ENCODE measurements around the gene FOXC2.
A peak's percentile ranks its signal among the peaks of the same experiment; 100 is the strongest.

FOXC2 gene

DNA sequence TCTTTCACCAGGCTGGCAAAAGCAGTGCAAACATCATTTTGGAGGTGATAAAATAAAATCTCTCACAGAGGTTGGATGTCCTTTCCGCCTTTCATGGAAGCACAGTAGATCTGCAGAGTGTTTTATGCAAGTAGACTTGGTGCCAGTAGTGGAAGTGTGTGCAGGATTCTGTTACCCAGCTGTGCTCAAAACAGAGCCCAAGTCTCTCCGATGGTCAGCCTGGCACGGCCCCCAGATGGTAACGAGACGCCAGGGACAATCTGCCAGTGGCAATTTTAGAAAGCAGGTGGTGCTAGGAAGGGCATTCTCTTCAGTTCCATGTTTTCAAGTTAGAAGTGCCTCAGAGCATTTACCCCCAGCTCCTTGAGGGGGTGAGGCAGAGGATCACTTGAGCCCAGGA lies 10.1 kb upstream of the FOXC2 start:
- no peak for DNase-seq (ENCODE audit: low read depth, low spot score)

GRCh38 chr16:86557587-86557986 lies 9.0 kb upstream of the FOXC2 start:
- no peak for DNase-seq (ENCODE audit: low read depth, low spot score)

GRCh38 chr16:86558355-86559193 lies 8.1 kb upstream of the FOXC2 start:
- DNase-seq (ENCODE audit: low read depth, low spot score) = no peak

GRCh38 chr16:86559802-86560305 lies 6.8 kb upstream of the FOXC2 start:
- DNase-seq (ENCODE audit: low read depth, low spot score) = no peak

DNA sequence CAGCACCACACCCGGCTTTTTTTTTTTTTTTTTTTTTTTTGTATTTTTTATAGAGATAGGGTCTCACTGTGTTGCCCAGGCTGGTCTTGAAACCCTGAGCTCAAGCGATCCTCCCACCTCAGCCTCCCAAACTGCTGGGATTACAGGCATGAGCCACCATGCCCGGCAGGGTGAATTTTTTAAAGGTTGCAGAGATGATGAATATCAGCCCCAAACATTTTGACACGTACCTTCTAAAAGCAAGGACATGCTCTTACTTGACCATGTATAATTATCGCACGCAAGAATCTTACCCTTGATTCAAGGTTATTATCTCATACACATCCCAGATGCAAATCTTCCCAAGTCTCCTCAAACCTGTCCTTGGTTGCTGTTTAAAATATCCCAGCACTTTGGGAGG lies 4.3 kb upstream of the FOXC2 start:
- DNase-seq (ENCODE audit: low read depth, low spot score) = no peak

- peak; percentile 97 for DNase-seq (ENCODE audit: low read depth, low spot score)
These were observed 2.9 kb upstream of the FOXC2 start for GRCh38 chr16:86563469-86564345.

DNA sequence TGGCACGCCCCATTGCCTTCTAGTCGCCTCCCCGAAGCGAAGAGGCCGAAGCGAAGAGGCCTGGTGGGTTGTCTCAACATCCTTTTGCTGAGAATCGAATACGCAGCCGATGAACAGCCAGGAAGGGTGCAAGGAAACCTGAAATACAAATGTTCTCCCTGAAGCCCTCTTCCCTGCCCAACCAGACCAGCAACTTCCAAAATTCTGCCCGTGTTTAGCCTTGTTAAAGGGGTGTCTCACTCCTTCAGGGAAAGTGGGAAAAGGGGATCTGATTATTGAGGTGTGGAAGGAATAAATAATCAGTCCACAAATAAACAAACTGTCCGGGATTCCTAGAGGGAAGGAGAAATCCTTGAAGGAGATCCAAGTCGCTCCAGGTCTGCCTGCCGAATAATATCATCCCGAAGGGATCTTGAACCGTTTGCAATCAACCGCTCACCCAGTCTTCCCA lies 1.4 kb upstream of the FOXC2 start:
- DNase-seq (ENCODE audit: low read depth, low spot score) = no peak

GRCh38 chr16:86565644-86566511 lies 751 bp upstream of the FOXC2 start:
- no peak for DNase-seq (ENCODE audit: low read depth, low spot score)

GRCh38 chr16:86566966-86567700 lies 504 bp downstream of the FOXC2 start:
- DNase-seq (ENCODE audit: low read depth, low spot score) = peak; percentile 74

DNA sequence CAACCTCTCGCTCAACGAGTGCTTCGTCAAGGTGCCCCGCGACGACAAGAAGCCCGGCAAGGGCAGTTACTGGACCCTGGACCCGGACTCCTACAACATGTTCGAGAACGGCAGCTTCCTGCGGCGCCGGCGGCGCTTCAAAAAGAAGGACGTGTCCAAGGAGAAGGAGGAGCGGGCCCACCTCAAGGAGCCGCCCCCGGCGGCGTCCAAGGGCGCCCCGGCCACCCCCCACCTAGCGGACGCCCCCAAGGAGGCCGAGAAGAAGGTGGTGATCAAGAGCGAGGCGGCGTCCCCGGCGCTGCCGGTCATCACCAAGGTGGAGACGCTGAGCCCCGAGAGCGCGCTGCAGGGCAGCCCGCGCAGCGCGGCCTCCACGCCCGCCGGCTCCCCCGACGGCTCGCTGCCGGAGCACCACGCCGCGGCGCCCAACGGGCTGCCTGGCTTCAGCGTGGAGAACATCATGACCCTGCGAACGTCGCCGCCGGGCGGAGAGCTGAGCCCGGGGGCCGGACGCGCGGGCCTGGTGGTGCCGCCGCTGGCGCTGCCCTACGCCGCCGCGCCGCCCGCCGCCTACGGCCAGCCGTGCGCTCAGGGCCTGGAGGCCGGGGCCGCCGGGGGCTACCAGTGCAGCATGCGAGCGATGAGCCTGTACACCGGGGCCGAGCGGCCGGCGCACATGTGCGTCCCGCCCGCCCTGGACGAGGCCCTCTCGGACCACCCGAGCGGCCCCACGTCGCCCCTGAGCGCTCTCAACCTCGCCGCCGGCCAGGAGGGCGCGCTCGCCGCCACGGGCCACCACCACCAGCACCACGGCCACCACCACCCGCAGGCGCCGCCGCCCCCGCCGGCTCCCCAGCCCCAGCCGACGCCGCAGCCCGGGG lies 1.3 kb downstream of the FOXC2 start:
- no peak for DNase-seq (ENCODE audit: low read depth, low spot score)

GRCh38 chr16:86568677-86569623 lies 2.3 kb downstream of the FOXC2 start:
- no peak for DNase-seq (ENCODE audit: low read depth, low spot score)

DNA sequence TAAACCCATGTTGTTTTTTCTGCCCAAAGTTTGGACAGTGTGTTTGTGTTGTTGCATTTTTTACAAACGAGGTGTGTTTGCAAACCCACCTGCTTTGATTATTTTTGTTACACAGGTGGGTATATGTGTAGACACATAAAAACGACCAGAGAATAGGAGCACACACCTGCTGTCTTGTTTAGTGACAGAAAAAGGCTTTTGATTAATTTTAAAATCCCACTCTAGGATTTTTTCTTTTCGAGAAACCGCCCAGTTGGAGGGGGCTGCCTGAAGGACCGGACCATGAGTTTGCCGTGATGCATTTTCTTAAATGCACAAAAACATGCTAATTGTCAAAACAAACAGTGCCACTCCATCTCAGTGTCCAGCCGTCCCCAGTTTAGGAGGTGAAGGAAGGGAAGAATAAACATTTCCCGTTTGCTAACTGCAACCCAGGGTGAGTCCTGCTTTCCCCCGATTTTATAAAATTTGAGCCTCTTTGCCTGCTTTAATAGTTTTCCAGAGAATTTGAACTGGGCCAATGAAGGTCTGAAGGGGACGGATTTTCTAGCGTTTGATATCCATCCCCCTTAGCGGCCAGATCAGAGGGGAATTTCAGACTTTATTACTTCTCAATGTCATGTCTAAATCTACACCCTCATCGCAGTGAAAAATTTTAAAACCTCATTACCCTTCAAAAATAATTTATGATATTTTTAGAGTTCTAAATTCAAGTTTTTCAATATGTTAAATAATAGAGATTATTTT lies 3.2 kb downstream of the FOXC2 start:
- no peak for DNase-seq (ENCODE audit: low read depth, low spot score)

DNA sequence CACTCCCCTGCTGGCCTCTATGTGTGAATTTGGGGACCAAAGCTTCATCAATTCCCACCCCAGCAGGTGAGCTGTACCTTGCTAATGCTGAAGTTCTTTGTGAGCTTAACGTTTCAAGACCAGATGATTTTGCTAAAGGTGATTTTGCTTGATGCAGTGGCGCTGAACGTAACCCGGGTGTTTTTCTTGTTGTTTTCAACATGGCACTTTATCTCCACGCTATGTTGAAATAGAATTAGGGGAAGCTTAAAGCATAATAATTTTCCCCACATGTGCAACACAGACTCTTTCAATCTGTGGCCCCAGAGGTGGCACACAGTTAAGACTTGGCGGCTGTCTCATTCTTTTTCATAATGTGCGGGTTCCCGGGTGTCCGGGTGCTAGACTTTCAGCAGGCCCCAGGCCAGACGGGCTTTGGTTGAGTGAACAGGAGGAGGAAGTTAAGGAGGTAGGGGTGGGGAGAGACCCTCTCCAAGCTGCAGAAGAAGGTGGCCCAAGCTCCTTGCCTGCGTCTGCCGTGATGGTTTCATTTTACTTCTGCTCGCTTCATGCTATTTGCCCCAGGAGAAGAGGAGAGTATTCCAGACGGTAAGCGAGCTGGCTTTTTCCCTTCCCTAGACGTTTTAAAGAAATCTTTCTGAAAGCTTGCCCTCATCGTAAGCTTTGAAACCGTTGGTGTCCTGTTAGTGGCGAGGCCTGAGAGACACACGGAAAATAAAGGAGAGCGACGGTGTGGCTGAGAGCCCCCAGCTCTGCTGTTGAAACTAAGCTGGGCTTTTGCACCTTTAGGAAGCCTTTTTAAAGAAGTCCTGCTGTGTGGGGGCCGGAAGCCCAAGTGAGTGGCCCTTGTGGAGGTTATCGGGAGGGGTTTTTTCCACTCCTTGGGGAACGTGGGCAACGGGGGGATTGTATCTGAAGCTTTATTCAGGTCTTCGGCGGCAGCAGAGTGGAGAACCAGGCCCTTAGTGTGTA lies 4.2 kb downstream of the FOXC2 start:
- no peak for DNase-seq (ENCODE audit: low read depth, low spot score)

GRCh38 chr16:86571530-86571915 lies 4.9 kb downstream of the FOXC2 start:
- no peak for DNase-seq (ENCODE audit: low read depth, low spot score)

DNA sequence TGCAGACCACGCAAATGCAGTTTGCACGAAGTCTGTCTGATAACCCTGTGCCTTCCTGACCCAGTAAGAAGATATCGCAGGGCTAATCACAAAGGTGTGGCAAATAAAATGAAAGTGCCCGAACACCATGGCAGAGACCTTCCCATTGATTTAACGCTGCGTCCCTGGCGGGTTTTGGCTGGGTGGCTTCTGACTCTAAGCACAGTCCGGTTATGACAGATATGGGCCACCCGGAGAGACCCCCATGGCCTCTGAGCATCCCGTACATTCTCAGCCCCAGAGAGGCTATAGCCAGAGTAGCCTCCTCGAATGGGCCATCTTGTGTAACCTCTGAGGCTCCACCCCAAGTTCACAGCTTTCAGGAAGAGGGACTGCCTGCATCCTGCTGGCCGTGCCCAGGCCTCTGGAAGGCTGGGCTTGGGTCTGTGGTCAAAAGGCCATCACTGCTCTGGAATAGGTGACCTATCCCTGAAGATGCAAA lies 5.5 kb downstream of the FOXC2 start:
- no peak for DNase-seq (ENCODE audit: low read depth, low spot score)

DNA sequence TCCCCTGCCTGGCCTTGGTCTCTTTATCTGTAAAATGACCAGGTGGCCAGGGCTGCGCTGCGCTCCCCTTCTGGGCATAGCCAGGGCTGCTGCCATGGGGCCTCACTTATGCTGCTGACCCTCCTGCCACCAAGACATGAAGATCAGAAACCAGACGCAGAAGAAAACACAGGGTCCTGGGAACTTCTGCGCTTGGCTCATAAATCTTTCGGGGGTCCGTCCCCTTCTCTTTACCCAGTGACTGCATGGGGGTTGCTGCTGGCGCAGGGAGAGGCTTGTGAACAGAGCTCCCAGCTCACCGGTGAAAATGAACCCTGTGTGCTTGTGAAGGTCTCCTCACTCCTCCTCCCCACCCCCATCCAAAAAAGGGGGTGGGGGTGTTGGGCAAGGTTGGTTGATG lies 6.0 kb downstream of the FOXC2 start:
- no peak for DNase-seq (ENCODE audit: low read depth, low spot score)

DNA sequence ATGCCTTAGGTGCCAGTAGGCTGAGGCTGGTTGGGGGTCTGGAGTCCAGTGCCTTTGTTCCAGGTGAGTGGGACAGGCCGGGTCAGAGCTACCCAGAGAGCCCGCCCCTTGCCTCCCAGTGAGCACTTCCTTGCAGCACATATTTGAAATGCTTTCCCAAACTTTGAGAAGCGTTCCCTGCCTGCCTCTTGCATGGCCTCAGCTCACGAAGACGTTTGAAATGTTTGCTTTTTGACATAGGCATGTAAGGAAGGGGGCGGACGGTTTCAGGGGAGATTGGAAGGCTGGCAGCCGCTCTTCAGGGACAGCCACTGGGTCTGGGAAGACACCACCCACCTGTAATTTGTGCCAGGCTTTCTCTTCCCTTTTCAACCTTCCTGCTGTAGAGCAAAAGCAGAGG lies 6.6 kb downstream of the FOXC2 start:
- peak; percentile 51 for DNase-seq (ENCODE audit: low read depth, low spot score)
